Limb (tissue), 2 donors: Measurements from ENCODE around the gene GUCY1A2.
"Not testable (repeated sequence)": the region's sequence is repeated elsewhere in the genome, so short reads cannot be mapped to it uniquely, and the experiment has no call there.

ENCODE experiments used
- DNase-seq, 2 donors: peaks; one replicate each; pipeline ENCODE4 v3.0.0-alpha.2; 2016; ENCODE audit errors: extremely low spot score in 2 of 2

Gene GUCY1A2

GRCh38 chr11:106943089-106943488, 75.2 kb downstream of the GUCY1A2 start:
- DNase-seq: no peak

GRCh38 chr11:106939157-106939556, 79.1 kb downstream of the GUCY1A2 start:
- DNase-seq: no peak

- DNase-seq: no peak
Measured at GRCh38 chr11:106937111-106937510, 81.2 kb downstream of the GUCY1A2 start.

GRCh38 chr11:106925245-106925644, 93.0 kb downstream of the GUCY1A2 start:
- no peak for DNase-seq

- no peak for DNase-seq
Measured at GRCh38 chr11:106920899-106921509, 97.3 kb downstream of the GUCY1A2 start.

GRCh38 chr11:106917973-106918372, 100.3 kb downstream of the GUCY1A2 start:
- no peak for DNase-seq

GRCh38 chr11:106914409-106914808, 103.9 kb downstream of the GUCY1A2 start:
- DNase-seq: no peak

- DNase-seq: no peak
Measured at GRCh38 chr11:106913141-106913540, 105.1 kb downstream of the GUCY1A2 start.

- no peak for DNase-seq
Measured at GRCh38 chr11:106904826-106905225, 113.5 kb downstream of the GUCY1A2 start.

GRCh38 chr11:106889718-106890117, 128.6 kb downstream of the GUCY1A2 start:
- no peak for DNase-seq

- DNase-seq: no peak
Measured at GRCh38 chr11:106888386-106888785, 129.9 kb downstream of the GUCY1A2 start.

- DNase-seq: not testable (repeated sequence)
Measured at GRCh38 chr11:106883693-106884092, 134.6 kb downstream of the GUCY1A2 start.

GRCh38 chr11:106879832-106880546, 138.3 kb downstream of the GUCY1A2 start:
- no peak for DNase-seq

- DNase-seq: no peak
Measured at GRCh38 chr11:106879029-106879428, 139.2 kb downstream of the GUCY1A2 start.

GRCh38 chr11:106875013-106875412, 143.3 kb downstream of the GUCY1A2 start:
- DNase-seq: no peak

GRCh38 chr11:106872246-106872645, 146.0 kb downstream of the GUCY1A2 start:
- DNase-seq: no peak

GRCh38 chr11:106858200-106858599, 160.1 kb downstream of the GUCY1A2 start:
- no peak for DNase-seq

- DNase-seq: no peak
Measured at GRCh38 chr11:106856566-106856965, 161.7 kb downstream of the GUCY1A2 start.

GRCh38 chr11:106854429-106854828, 163.8 kb downstream of the GUCY1A2 start:
- no peak for DNase-seq

- no peak for DNase-seq
Measured at GRCh38 chr11:106853850-106854401, 164.3 kb downstream of the GUCY1A2 start.

GRCh38 chr11:106852779-106853178, 165.5 kb downstream of the GUCY1A2 start:
- DNase-seq: no peak

- no peak for DNase-seq
Measured at GRCh38 chr11:106848526-106848925, 169.8 kb downstream of the GUCY1A2 start.

- no peak for DNase-seq
Measured at GRCh38 chr11:106842134-106842533, 176.1 kb downstream of the GUCY1A2 start.
